ENCODE data around the gene GPER1.

Gene GPER1

GRCh38 chr7:1103789-1104515, 16.0 kb downstream of the GPER1 start:
- no peak overlapping the region for H3K4me3 ChIP-seq
- DNase-seq (ENCODE audit: low spot score): no peak
- no peak for TF ChIP-seq CTCF (IDR thresholded peaks at IDR 0.05)
- no peak overlapping the region for H3K27ac ChIP-seq

GRCh38 chr7:1104516-1105179, 16.7 kb downstream of the GPER1 start:
- DNase-seq (ENCODE audit: low spot score): no peak
- Histone ChIP-seq H3K4me3 (no peak overlapping the region), H3K27ac (no peak overlapping the region)
- TF ChIP-seq CTCF (IDR thresholded peaks at IDR 0.05): no peak

GRCh38 chr7:1105189-1105588, 17.3 kb downstream of the GPER1 start:
- no peak overlapping the region for H3K27ac ChIP-seq
- no peak overlapping the region for H3K4me3 ChIP-seq
- TF ChIP-seq CTCF (IDR thresholded peaks at IDR 0.05): no peak
- DNase-seq (ENCODE audit: low spot score): no peak

- no peak for TF ChIP-seq CTCF (IDR thresholded peaks at IDR 0.05)
- no peak overlapping the region for H3K4me3 ChIP-seq
- H3K27ac ChIP-seq: no peak overlapping the region
- no peak for DNase-seq (ENCODE audit: low spot score)
Observed at GRCh38 chr7:1106063-1106792, 18.3 kb downstream of the GPER1 start.

GRCh38 chr7:1106793-1107421, 19.0 kb downstream of the GPER1 start:
- no peak for DNase-seq (ENCODE audit: low spot score)
- H3K4me3 ChIP-seq: no peak overlapping the region
- no peak overlapping the region for H3K27ac ChIP-seq
- TF ChIP-seq CTCF (IDR thresholded peaks at IDR 0.05): no peak

GRCh38 chr7:1108264-1108920, 20.5 kb downstream of the GPER1 start:
- no peak overlapping the region for H3K27ac ChIP-seq
- DNase-seq (ENCODE audit: low spot score): no peak
- no peak overlapping the region for H3K4me3 ChIP-seq
- no peak for TF ChIP-seq CTCF (IDR thresholded peaks at IDR 0.05)
